GM12878 (cell line): ENCODE results near the gene OR13C2. TPM values are rescaled to one million over a fixed set of nuclear protein-coding genes. Genes with fewer than 3 reads are reported as not detected.

ENCODE experiments used
- ATAC-seq: fragments of 200-7000 bp; cut with Tn5 transposase; 3 replicates; pipeline ENCODE4 v1.9.1; 2020; ENCODE audit warnings: mild to moderate bottlenecking, moderate library complexity
- BruUV-seq: library from RNA; stranded (reverse); fragments of 400-500 nt; replicated peaks from 2 replicates; lab custom pipeline; 2021; lab: Mats Ljungman, UMichigan
- CTCF ChIA-PET: fragments of 300-600 bp; sonication (Branson Sonifier 250); formaldehyde crosslinking; extraction: SDS; loops from one replicate; lab custom pipeline; 2021; ENCODE audit warnings: inconsistent platforms; lab: Yijun Ruan, JAX
- POLR2A ChIA-PET: fragments of 350-600 bp; formaldehyde crosslinking; extraction: SDS; loops from one replicate; lab custom pipeline; 2021; ENCODE audit warnings: inconsistent platforms; lab: Charles Lee
- RAD21 ChIA-PET: fragments of 300-600 bp; sonication (Branson Sonifier 250); formaldehyde crosslinking; loops from one replicate; lab custom pipeline; 2023; ENCODE audit warnings: antibody characterized with exemption; ENCODE audit not compliant: unreplicated experiment; lab: Charles Lee
- SMC1A ChIA-PET: fragments of 300-600 bp; sonication (Branson Sonifier 250); formaldehyde crosslinking; loops from one replicate; lab custom pipeline; 2023; ENCODE audit not compliant: unreplicated experiment, uncharacterized antibody; lab: Charles Lee
- DNase-seq: peaks from one replicate; pipeline ENCODE4 v3.0.0-alpha.2; 2011; ENCODE audit warnings: low read depth, low spot score
- FAIRE-seq: peaks from 3 replicates; lab custom pipeline; 2011; peaks lifted over from hg19 to GRCh38; lab: Jason Lieb, UNC
- H2AFZ ChIP-seq: 2 replicates; pipeline ENCODE4 v1.6.0; 2011; ENCODE audit warnings: low read depth, low read length, control low read depth; ENCODE audit not compliant: control insufficient read depth
- H3K27ac ChIP-seq: 2 replicates; pipeline ENCODE4 v1.5.1; 2011; ENCODE audit warnings: control low read depth; ENCODE audit not compliant: control insufficient read depth, insufficient read depth
- H3K27me3 ChIP-seq, 2 experiments: replicated peaks in 1 of 2; 2 replicates each; pipeline versions ENCODE4 v1.6.0 to v1.6.1; 2011; ENCODE audit warnings: low read length in 1 of 2; ENCODE audit not compliant: control insufficient read depth in 2 of 2, insufficient read depth in 2 of 2
- H3K36me3 ChIP-seq, 2 experiments: 2 replicates each; pipeline ENCODE4 v1.5.1; 2011; ENCODE audit warnings: low read length in 1 of 2; ENCODE audit not compliant: control insufficient read depth in 2 of 2, insufficient read depth in 2 of 2
- H3K4me1 ChIP-seq: 2 replicates; pipeline ENCODE4 v1.6.1; 2011; ENCODE audit warnings: mild to moderate bottlenecking, low read length, moderate library complexity, mixed read lengths; ENCODE audit not compliant: control insufficient read depth, insufficient read depth
- H3K4me2 ChIP-seq: 2 replicates; pipeline ENCODE4 v1.6.0; 2011; ENCODE audit warnings: control low read depth; ENCODE audit not compliant: control insufficient read depth, insufficient read depth
- H3K4me3 ChIP-seq: fragments of 200-600 bp; sonication (generic); 2 replicates; pipeline ENCODE4 v1.5.1; 2016
- H3K79me2 ChIP-seq: 2 replicates; pipeline ENCODE4 v1.6.0; 2011; ENCODE audit warnings: low read length; ENCODE audit not compliant: control insufficient read depth, insufficient read depth
- H3K9ac ChIP-seq: 2 replicates; pipeline ENCODE4 v1.8.0; 2011; ENCODE audit warnings: low read length, control low read depth, mixed read lengths; ENCODE audit not compliant: control insufficient read depth, insufficient read depth
- H3K9me3 ChIP-seq: replicated peaks from 3 replicates; pipeline ENCODE4 v1.5.1; 2011; ENCODE audit warnings: mild to moderate bottlenecking, low read length; ENCODE audit not compliant: control insufficient read depth, insufficient read depth
- H4K20me1 ChIP-seq: 2 replicates; pipeline ENCODE4 v1.6.0; 2011; ENCODE audit not compliant: control insufficient read depth, insufficient read depth
- ELK1 ChIP-seq: IDR thresholded peaks from 2 replicates; pipeline ENCODE4 v1.6.1; 2012; ENCODE audit warnings: low read depth, low read length, improper control_type of control experiment
- MLLT1 ChIP-seq: fragments of 450-650 bp; IDR thresholded peaks from 2 replicates; pipeline ENCODE4 v1.6.1; 2016; ENCODE audit warnings: mild to moderate bottlenecking
- PAX8 ChIP-seq: fragments of 450-650 bp; IDR thresholded peaks from 2 replicates; pipeline ENCODE4 v1.6.1; 2017; ENCODE audit warnings: mild to moderate bottlenecking, moderate library complexity
- ZNF274 ChIP-seq: IDR thresholded peaks from one replicate; pipeline ENCODE4 v1.8.0; 2011; ENCODE audit not compliant: insufficient read length, insufficient read depth
- ZNF622 ChIP-seq: fragments of 450-650 bp; IDR thresholded peaks from 2 replicates; pipeline ENCODE4 v1.6.1; 2017; ENCODE audit warnings: mild to moderate bottlenecking, inconsistent platforms
- WGBS: methylation state at CpG from one replicate; pipeline ENCODE4 v1.1.6; 2016; ENCODE audit warnings: low lambda C conversion rate; ENCODE audit not compliant: insufficient replicate concordance, insufficient coverage; ENCODE audit errors: missing lambda C conversion rate; 5-methylcytosine and 5-hydroxymethylcytosine counted together
- in situ Hi-C: fragments of 300-500 bp; cut with MboI; formaldehyde crosslinking; loops from 9 replicates; pipeline ENCODE4 v1.14.3; 2018; ENCODE audit warnings: mixed read lengths
- intact Hi-C: fragments of 100-400 bp; cut with micrococcal nuclease; formaldehyde crosslinking; loops from one replicate; pipeline ENCODE4 v1.14.2; 2022; ENCODE audit not compliant: unreplicated experiment
- polyA plus RNA-seq, 11 experiments: library from polyadenylated mRNA; depleted of rRNA in 4 of 11; unstranded in 6 of 11; stranded (reverse) in 5 of 11; fragments of >200 nt; fragmentation: Nextera tagmentation in 4 of 11; fragmentation: Illumina TruSeq in 1 of 11; extraction: Ambion mirVana in 4 of 11; extraction: Trizol in 1 of 11; gene quantifications; 1 replicate in 1 of 11; 2 replicates in 10 of 11; pipeline versions ENCODE4 v1.2.1 to v1.2.3, GENCODE V29; 2011 to 2016; ENCODE audit warnings: inconsistent platforms in 2 of 11, missing spikeins in 2 of 11, low read depth in 1 of 11
- total RNA-seq, 4 experiments: library from RNA; depleted of rRNA in 3 of 4; stranded (reverse); fragments of >200 nt in 3 of 4; fragmentation: Illumina TruSeq in 1 of 4; extraction: Trizol in 1 of 4; gene quantifications; 2 replicates each; pipeline versions ENCODE4 v1.2.1 to v1.2.3, GENCODE V29; 2013 to 2021
- TF ChIP-seq, protein P1 (sequence below): IDR thresholded peaks from 2 replicates; pipeline ENCODE4 v1.6.1; 2011; ENCODE audit warnings: mild to moderate bottlenecking, low read depth, low read length, moderate library complexity; ENCODE audit not compliant: insufficient replicate concordance

The OR13C2 gene
- total and polyA plus RNA-seq, 10 of the 15 experiments (the other 5 are each of a cell fraction or from before 2014, with no cell fraction given) = 0.11 TPM; not detected in 9

DNA sequence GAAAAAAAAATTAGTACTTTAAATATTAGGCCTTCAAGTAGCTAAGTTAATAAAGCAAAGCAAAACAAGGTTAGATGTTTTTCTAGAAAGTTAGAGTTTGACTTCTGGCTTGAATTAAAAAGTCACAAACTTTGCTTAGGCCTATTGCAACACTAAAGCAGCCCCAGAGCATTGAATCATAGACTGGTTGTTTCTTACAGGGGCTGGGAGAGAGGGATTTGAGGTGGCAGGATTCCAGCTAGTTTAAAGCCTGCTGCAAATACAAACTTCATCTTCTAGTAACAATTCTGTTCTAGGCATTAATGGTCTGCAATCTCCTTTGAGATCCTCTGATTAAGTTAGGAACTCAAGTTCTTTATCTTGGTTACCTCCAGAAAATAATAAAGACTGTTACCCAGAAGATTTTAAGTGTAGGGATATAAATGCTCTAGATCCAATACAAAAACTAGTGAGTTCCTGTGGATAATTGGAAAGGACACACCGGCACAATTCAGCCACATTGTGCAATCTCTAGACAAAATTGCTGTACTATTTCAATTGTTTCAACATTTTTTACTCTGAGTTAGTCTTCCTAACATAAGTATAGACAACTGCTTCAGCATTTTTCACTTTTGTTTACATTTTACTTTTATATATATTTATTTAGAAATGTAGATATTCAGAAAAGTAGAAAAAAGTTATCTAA is 18.8 kb downstream of the OR13C2 start:
- H3K9me3 ChIP-seq = no peaks in the 10 kb centered on the region
- no peaks in the 10 kb centered on the region for H4K20me1 ChIP-seq
- no peak for FAIRE-seq
- no TSS peak for BruUV-seq
- ChIA-PET CTCF (no interaction called here), POLR2A (no interaction called here), RAD21 (no interaction called here), SMC1A (interaction anchor here (0.7 kb wide), 1 partner anchor 42 kb away, joined by 3 read pairs; no protein-coding TSS in a partner anchor)
- 42% methylated on average over 1 of the region's 1 CpG for WGBS
- no peak overlapping the region for H3K4me2 ChIP-seq
- intact Hi-C loops (no loop called here), in situ Hi-C loops (no loop called here)
- TF ChIP-seq ELK1 = no peak
- no peak overlapping the region for H2AFZ ChIP-seq
- no peak overlapping the region for H3K4me3 ChIP-seq
- no peak overlapping the region for H3K9ac ChIP-seq
- no peaks in the 10 kb centered on the region for H3K79me2 ChIP-seq
- H3K27ac ChIP-seq = no peak overlapping the region
- H3K36me3 ChIP-seq = no peaks in the 10 kb centered on the region
- H3K4me1 ChIP-seq = no peaks in the 10 kb centered on the region
- H3K27me3 ChIP-seq = no peaks in the 10 kb centered on the region
- DNase-seq = no peak
- no peak for ATAC-seq

- TF ChIP-seq, protein P1, sequence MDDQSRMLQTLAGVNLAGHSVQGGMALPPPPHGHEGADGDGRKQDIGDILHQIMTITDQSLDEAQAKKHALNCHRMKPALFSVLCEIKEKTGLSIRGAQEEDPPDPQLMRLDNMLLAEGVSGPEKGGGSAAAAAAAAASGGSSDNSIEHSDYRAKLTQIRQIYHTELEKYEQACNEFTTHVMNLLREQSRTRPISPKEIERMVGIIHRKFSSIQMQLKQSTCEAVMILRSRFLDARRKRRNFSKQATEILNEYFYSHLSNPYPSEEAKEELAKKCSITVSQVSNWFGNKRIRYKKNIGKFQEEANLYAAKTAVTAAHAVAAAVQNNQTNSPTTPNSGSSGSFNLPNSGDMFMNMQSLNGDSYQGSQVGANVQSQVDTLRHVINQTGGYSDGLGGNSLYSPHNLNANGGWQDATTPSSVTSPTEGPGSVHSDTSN = no peak
- TF ChIP-seq ZNF274 (no peak), MLLT1 (no peak), PAX8 (no peak), ZNF622 (no peak)
- H3K4me2 ChIP-seq = no peak overlapping the region
- no peaks in the 10 kb centered on the region for H3K4me1 ChIP-seq
- no TSS peak for BruUV-seq
- no peak overlapping the region for H3K4me3 ChIP-seq
- H3K36me3 ChIP-seq = no peaks in the 10 kb centered on the region
- no peaks in the 10 kb centered on the region for H4K20me1 ChIP-seq
- no peaks in the 10 kb centered on the region for H3K79me2 ChIP-seq
- intact Hi-C loops = no loop called here
- FAIRE-seq = no peak
- WGBS = 13% methylated on average over 1 of the region's 1 CpG
- H3K27me3 ChIP-seq = no peaks in the 10 kb centered on the region
- SMC1A ChIA-PET = interaction anchor here (1.3 kb wide), 1 partner anchor 9 kb away, joined by 5 read pairs; no protein-coding TSS in a partner anchor
- in situ Hi-C loops = no loop called here
- no peaks in the 10 kb centered on the region for H3K9me3 ChIP-seq
- no peak overlapping the region for H3K27ac ChIP-seq
- CTCF ChIA-PET = no interaction called here
- no peak for ATAC-seq
- RAD21 ChIA-PET = no interaction called here
- H2AFZ ChIP-seq = no peak overlapping the region
- POLR2A ChIA-PET = no interaction called here
- no peak for DNase-seq
- no peak overlapping the region for H3K9ac ChIP-seq
Measured at GRCh38 chr9:104580562-104580961, 24.9 kb downstream of the OR13C2 start.
